Chondrocyte (in vitro differentiated cells): ENCODE measurements around the gene CACNG5. TPM values are rescaled to one million over a fixed set of nuclear protein-coding genes. Genes with fewer than 3 reads are reported as not detected.

ENCODE experiments used
- DNase-seq: peaks from one replicate; pipeline ENCODE4 v3.0.0; 2021; ENCODE audit warnings: mixed read lengths, low spot score
- H3K27ac Mint-ChIP-seq: one replicate; pipeline ENCODE4 v1.8.0; 2021; ENCODE audit warnings: mild to moderate bottlenecking, moderate library complexity, mixed read lengths; ENCODE audit not compliant: unreplicated experiment
- H3K27me3 Mint-ChIP-seq: 2 replicates; pipeline ENCODE4 v1.8.0; 2021; ENCODE audit warnings: low read depth, mixed read lengths
- H3K36me3 Mint-ChIP-seq: 2 replicates; pipeline ENCODE4 v1.8.0; 2021; ENCODE audit warnings: low read depth, mixed read lengths
- H3K4me1 Mint-ChIP-seq: 2 replicates; pipeline ENCODE4 v1.8.0; 2021; ENCODE audit warnings: low read depth, mild to moderate bottlenecking, mixed read lengths
- H3K4me3 Mint-ChIP-seq: one replicate; pipeline ENCODE4 v1.8.0; 2021; ENCODE audit warnings: mild to moderate bottlenecking, moderate library complexity, mixed read lengths; ENCODE audit not compliant: unreplicated experiment
- H3K9me3 Mint-ChIP-seq: 2 replicates; pipeline ENCODE4 v1.8.0; 2021; ENCODE audit warnings: low read depth, mixed read lengths
- CTCF ChIP-seq: fragments of 200-600 bp; sonication (generic); IDR thresholded peaks from 2 replicates; pipeline ENCODE4 v1.5.0; 2021; ENCODE audit warnings: antibody characterized with exemption, mild to moderate bottlenecking, moderate library complexity
- total RNA-seq: library from RNA; stranded (reverse); gene quantifications from 3 replicates; pipeline ENCODE4 v1.2.1, GENCODE V29; 2021

CACNG5 gene
- total RNA-seq, 1 donor from 2014 or later: not detected

GRCh38 chr17:66835476-66835875 lies 559 bp downstream of the CACNG5 start:
- Mint-ChIP-seq H3K27ac (no peak overlapping the region), H3K27me3 (peaks cover 70% of the 10 kb centered on the region), H3K9me3 (no peaks in the 10 kb centered on the region), H3K4me1 (no peaks in the 10 kb centered on the region), H3K4me3 (no peak overlapping the region), H3K36me3 (no peaks in the 10 kb centered on the region)
- DNase-seq: no peak
- TF ChIP-seq CTCF: no peak

GRCh38 chr17:66836063-66837005 lies 1.4 kb downstream of the CACNG5 start:
- no peak for TF ChIP-seq CTCF
- Mint-ChIP-seq H3K4me3 (no peak overlapping the region), H3K27me3 (peaks cover 72% of the 10 kb centered on the region), H3K36me3 (no peaks in the 10 kb centered on the region), H3K9me3 (no peaks in the 10 kb centered on the region), H3K4me1 (no peaks in the 10 kb centered on the region), H3K27ac (no peak overlapping the region)
- DNase-seq: no peak

GRCh38 chr17:66837226-66837625 lies 2.3 kb downstream of the CACNG5 start:
- TF ChIP-seq CTCF: no peak
- Mint-ChIP-seq H3K36me3 (no peaks in the 10 kb centered on the region), H3K27ac (no peak overlapping the region), H3K27me3 (peaks cover 66% of the 10 kb centered on the region), H3K4me1 (no peaks in the 10 kb centered on the region), H3K9me3 (no peaks in the 10 kb centered on the region), H3K4me3 (no peak overlapping the region)
- DNase-seq: no peak

- H3K4me3 Mint-ChIP-seq: no peak overlapping the region
- no peak for TF ChIP-seq CTCF
- peaks cover 60% of the 10 kb centered on the region for H3K27me3 Mint-ChIP-seq
- no peak overlapping the region for H3K27ac Mint-ChIP-seq
- no peaks in the 10 kb centered on the region for H3K9me3 Mint-ChIP-seq
- no peaks in the 10 kb centered on the region for H3K4me1 Mint-ChIP-seq
- DNase-seq: no peak
- no peaks in the 10 kb centered on the region for H3K36me3 Mint-ChIP-seq
These were observed 3.2 kb downstream of the CACNG5 start for GRCh38 chr17:66837885-66838665.

- no peaks in the 10 kb centered on the region for H3K36me3 Mint-ChIP-seq
- no peak overlapping the region for H3K27ac Mint-ChIP-seq
- H3K4me3 Mint-ChIP-seq: no peak overlapping the region
- no peaks in the 10 kb centered on the region for H3K4me1 Mint-ChIP-seq
- H3K27me3 Mint-ChIP-seq: peaks cover 55% of the 10 kb centered on the region
- DNase-seq: no peak
- no peaks in the 10 kb centered on the region for H3K9me3 Mint-ChIP-seq
- no peak for TF ChIP-seq CTCF
These were observed 4.7 kb downstream of the CACNG5 start for GRCh38 chr17:66839616-66840015.
